GM21786 (cell line): ENCODE data around the gene SERPINB13.
"Not testable (repeated sequence)": the region's sequence is repeated elsewhere in the genome, so short reads cannot be mapped to it uniquely, and the experiment has no call there.

Source experiments
- ATAC-seq: cut with Tn5 transposase; IDR thresholded peaks from one replicate; pipeline ENCODE4 v1.9.1; 2021; ENCODE audit not compliant: unreplicated experiment

The SERPINB13 gene

DNA sequence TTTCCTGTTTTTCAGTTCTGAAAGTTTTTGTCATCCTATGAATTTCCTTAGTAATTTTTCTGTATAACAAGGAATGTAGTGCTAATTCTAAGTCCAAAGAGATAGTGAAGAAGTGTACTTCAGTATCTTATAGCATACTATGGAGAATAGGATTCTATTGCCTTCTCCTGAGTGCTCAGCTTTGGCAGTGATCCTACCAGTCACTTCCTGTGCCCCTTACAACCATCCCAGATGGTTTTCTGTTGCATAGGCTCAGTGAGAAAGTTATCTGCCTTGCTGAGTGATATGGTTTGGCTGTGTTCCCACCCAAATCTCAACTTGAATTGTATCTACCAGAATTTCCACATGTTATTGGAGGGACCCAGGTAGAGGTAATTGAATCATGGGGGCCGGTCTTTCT is 57.6 kb downstream of the SERPINB13 start:
- not testable (repeated sequence) for ATAC-seq

DNA sequence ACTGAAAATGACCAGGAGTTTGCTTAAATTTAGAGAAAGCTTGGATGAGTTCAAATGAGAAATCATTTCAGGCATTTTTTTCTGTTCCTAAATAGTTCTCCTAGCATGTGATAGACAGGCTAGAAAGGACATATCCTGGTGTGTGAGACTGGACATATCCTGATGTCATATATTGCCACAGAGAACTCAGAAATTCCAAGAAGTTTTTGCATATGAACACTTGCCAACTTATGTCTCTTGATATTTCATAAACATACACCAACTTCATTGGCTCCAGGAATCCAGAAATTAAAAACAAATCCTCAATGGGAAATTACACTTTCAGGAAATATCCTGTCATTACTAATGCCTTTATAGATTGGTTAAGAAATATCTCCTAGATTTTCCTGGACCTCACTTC is 59.8 kb downstream of the SERPINB13 start:
- ATAC-seq: no peak

DNA sequence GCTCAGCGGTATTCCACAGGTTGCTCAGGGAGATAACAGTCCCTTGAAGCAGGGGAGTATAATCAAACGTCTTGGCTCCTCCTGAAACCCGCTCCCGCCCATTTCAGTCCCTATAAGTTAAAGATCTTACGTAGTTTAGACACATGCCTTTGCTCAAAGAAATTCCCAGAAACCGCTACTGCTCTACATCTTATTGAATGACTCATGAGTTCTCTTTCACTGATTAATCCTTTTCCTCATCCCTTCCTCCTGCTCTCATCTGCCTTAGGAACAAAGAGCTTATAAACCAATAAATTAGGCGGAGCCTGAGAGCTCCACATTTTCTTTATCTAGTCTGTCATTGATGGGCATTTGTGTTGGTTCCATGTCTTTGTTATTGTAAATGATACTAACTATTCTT is 61.1 kb downstream of the SERPINB13 start:
- ATAC-seq: no peak
